ENCODE data around the gene PLXNA2. TPM values are rescaled to one million over a fixed set of nuclear protein-coding genes. Genes with fewer than 3 reads are reported as not detected.

PLXNA2 gene
- total and polyA plus RNA-seq, 2 of the 8 experiments (the other 6 are each of a cell fraction or from before 2014, with no cell fraction given), result 0.33 to 1.5 TPM

GRCh38 chr1:208127792-208128529 lies 116.2 kb downstream of the PLXNA2 start:
- no peak for DNase-seq (ENCODE audit: low read depth in 1 of 2, low spot score in 2 of 2)
- 47% methylated on average over 10 of the region's 10 CpGs; no CpG with 5 or more reads in 1 of the 2 experiments for WGBS, 2 experiments (ENCODE audit: extremely low coverage in 1 of 2, insufficient coverage in 1 of 2, insufficient read length in 1 of 2, insufficient replicate concordance in 2 of 2, low coverage in 1 of 2, low lambda C conversion rate in 2 of 2, missing lambda C conversion rate in 1 of 2)
- Histone ChIP-seq H3K18ac (ENCODE audit: extremely low read depth, low read length) (peak overlapping the region; percentile 1; the same call in 1 of the 2 replicates), H3K79me1 (ENCODE audit: low read depth, low read length) (no peaks in the 10 kb centered on the region), H2BK15ac (ENCODE audit: low read length) (no peak overlapping the region), H3K9ac (replicated peaks in 1 of 4; ENCODE audit: extremely low read depth in 1 of 4, low read depth in 3 of 4, low read length in 3 of 4) (no peak overlapping the region), H3K56ac (replicated peaks; ENCODE audit: insufficient read length, low read depth, low read length) (no peak overlapping the region), H2BK120ac (replicated peaks; ENCODE audit: low read depth, low read length) (no peak overlapping the region), H2BK20ac (ENCODE audit: low read length) (no peak overlapping the region), H3K27me3 (replicated peaks in 1 of 4; ENCODE audit: control insufficient read depth in 3 of 4, extremely low read depth in 1 of 4, insufficient read depth in 3 of 4, low read length in 3 of 4) (peaks cover 0 to 10% (median 4%) of the 10 kb centered on the region in 4 experiments; a peak in 2 of 7 replicates), H3K23ac (ENCODE audit: insufficient read length) (no peak overlapping the region), H3K79me2 (ENCODE audit: control insufficient read depth in 1 of 2, insufficient read depth in 2 of 2, low read length in 2 of 2) (no peaks in the 10 kb centered on the region), H3K4me1 (replicated peaks in 1 of 4; ENCODE audit: control insufficient read depth in 3 of 4, insufficient read depth in 4 of 4, low read length in 3 of 4) (peaks cover 6 to 13% (median 9%) of the 10 kb centered on the region in 4 experiments; a peak in 6 of 7 replicates), H2BK5ac (ENCODE audit: low read depth, low read length) (no peak overlapping the region), H4K5ac (ENCODE audit: insufficient read length, low read depth, low read length) (no peak overlapping the region), H2AK5ac (ENCODE audit: low read depth, low read length) (no peak overlapping the region), H3K9me3 (ENCODE audit: insufficient read depth in 2 of 2, low read depth in 1 of 2, low read length in 1 of 2) (no peaks in the 10 kb centered on the region), H3K14ac (ENCODE audit: insufficient read length) (no peak overlapping the region), H3K4me2 (ENCODE audit: insufficient read depth in 1 of 2, low read depth in 2 of 2, low read length in 2 of 2) (no peak overlapping the region; a peak in 2 of 4 replicates), H3K36me3 (ENCODE audit: control insufficient read depth in 2 of 4, insufficient read depth in 4 of 4, low read length in 3 of 4) (no peaks in the 10 kb centered on the region), H3K4ac (replicated peaks; ENCODE audit: insufficient read length, low read depth, low read length) (no peak overlapping the region), H4K20me1 (replicated peaks in 1 of 2; ENCODE audit: control insufficient read depth in 1 of 2, insufficient read depth in 2 of 2, low read length in 2 of 2) (no peaks in the 10 kb centered on the region), H2AFZ (ENCODE audit: low read length) (no peak overlapping the region), H3K23me2 (ENCODE audit: low read depth, low read length) (no peaks in the 10 kb centered on the region), H4K8ac (ENCODE audit: extremely low read depth, insufficient read depth, low read length) (no peak overlapping the region), H3K4me3 (ENCODE audit: extremely low read depth in 1 of 4, insufficient read depth in 2 of 4, low read depth in 3 of 4, low read length in 4 of 4) (no peak overlapping the region), H2BK12ac (ENCODE audit: low read depth, low read length) (no peak overlapping the region), H4K91ac (replicated peaks; ENCODE audit: insufficient read length, low read length) (no peak overlapping the region), H3K27ac (ENCODE audit: low read depth, low read length) (no peak overlapping the region)
- POLR2A ChIA-PET (ENCODE audit: partially characterized antibody), result no interaction called here
- no peak for TF ChIP-seq RBBP5 (IDR thresholded peaks at IDR 0.05; ENCODE audit: borderline replicate concordance, low read depth, low read length)
- TF ChIP-seq CTCF (IDR thresholded peaks at IDR 0.05; ENCODE audit: control extremely low read depth in 1 of 3, insufficient read depth in 1 of 3, low read depth in 1 of 3, low read length in 3 of 3), result peak in 1 of 3 experiments; percentile 1; a peak in 1 of 4 replicates
- CTCF ChIA-PET (ENCODE audit: partially characterized antibody), result interaction anchor here (0.6 to 6.8 kb wide), 17 partner anchors 10 to 694 kb away, joined by 3 to 82 read pairs (median 6); partner anchors contain the start of gene PLXNA2
- no peak for FAIRE-seq
